B cell (primary cell): ENCODE measurements around the gene TPSB2. TPM values are rescaled to one million over a fixed set of nuclear protein-coding genes. Genes with fewer than 3 reads are reported as not detected.
"Not testable (repeated sequence)": the region's sequence is repeated elsewhere in the genome, so short reads cannot be mapped to it uniquely, and the experiment has no call there.

ENCODE experiments used
- ATAC-seq: fragments of 200-7000 bp; cut with Tn5 transposase; one replicate; pipeline ENCODE4 v1.10.0; 2021; ENCODE audit warnings: low read depth, mild to moderate bottlenecking, moderate number of reproducible peaks, moderate library complexity
- CTCF ChIA-PET: fragments of 350-600 bp; sonication (Branson Sonifier 250); formaldehyde crosslinking; loops from one replicate; lab custom pipeline; 2021; ENCODE audit warnings: antibody characterized with exemption, inconsistent platforms; lab: Charles Lee
- POLR2A ChIA-PET: fragments of 350-600 bp; sonication (Branson Sonifier 250); formaldehyde crosslinking; loops from one replicate; lab custom pipeline; 2021; ENCODE audit warnings: antibody characterized with exemption; lab: Charles Lee
- DNase-seq: peaks from one replicate; pipeline ENCODE4 v3.0.0; 2013
- H2AFZ ChIP-seq: 2 replicates; pipeline ENCODE4 v1.6.1; 2012; ENCODE audit warnings: mild to moderate bottlenecking, low read depth, low read length; ENCODE audit not compliant: insufficient read depth, poor library complexity, severe bottlenecking
- H3K27ac ChIP-seq, 2 donors: 1 replicate in 1 of 2; 2 replicates in 1 of 2; pipeline ENCODE4 v1.5.1; 2012 to 2013; ENCODE audit warnings: low read length in 2 of 2, mild to moderate bottlenecking in 2 of 2, moderate library complexity in 1 of 2
- H3K27me3 ChIP-seq, 4 experiments: fragments of 200-600 bp in 1 of 4; sonication (generic) in 1 of 4; replicated peaks in 1 of 4; 1 replicate in 2 of 4; 2 replicates in 2 of 4; pipeline versions ENCODE4 v1.6.1 to v1.7.0; 2013 to 2016; ENCODE audit warnings: low read length in 3 of 4, mild to moderate bottlenecking in 2 of 4, mixed read lengths in 1 of 4, moderate library complexity in 1 of 4; ENCODE audit not compliant: insufficient read depth in 4 of 4, control insufficient read depth in 3 of 4; ENCODE audit errors: control extremely low read depth in 1 of 4
- H3K36me3 ChIP-seq, 2 experiments: replicated peaks in 1 of 2; 1 replicate in 1 of 2; 2 replicates in 1 of 2; pipeline versions ENCODE4 v1.6.1 to v1.7.1; 2013; ENCODE audit warnings: low read length in 1 of 2; ENCODE audit not compliant: insufficient read depth in 2 of 2, control insufficient read depth in 1 of 2; ENCODE audit errors: control extremely low read depth in 1 of 2, extremely low read depth in 1 of 2
- H3K4me1 ChIP-seq, 2 donors: fragments of 200-600 bp in 1 of 2; sonication (generic) in 1 of 2; 1 replicate in 1 of 2; 2 replicates in 1 of 2; pipeline versions ENCODE4 v1.5.1 to v1.6.1; 2013 to 2017; ENCODE audit warnings: low read length in 2 of 2; ENCODE audit not compliant: control insufficient read depth in 2 of 2, insufficient read depth in 2 of 2
- H3K4me2 ChIP-seq: replicated peaks from 2 replicates; pipeline ENCODE3; 2012; ENCODE audit warnings: mild to moderate bottlenecking, low read depth, low read length; ENCODE audit not compliant: poor library complexity, severe bottlenecking
- H3K4me3 ChIP-seq, 5 experiments: fragments of 200-600 bp in 1 of 5; sonication (generic) in 1 of 5; 1 replicate in 3 of 5; 2 replicates in 2 of 5; pipeline versions ENCODE4 v1.5.1 to v1.7.0; 2011 to 2016; ENCODE audit warnings: low read length in 4 of 5, mild to moderate bottlenecking in 4 of 5, low read depth in 2 of 5, control low read depth in 1 of 5, moderate library complexity in 1 of 5; ENCODE audit not compliant: insufficient read depth in 1 of 5; ENCODE audit errors: control extremely low read depth in 1 of 5, extremely low read depth in 1 of 5
- H3K79me2 ChIP-seq: fragments of 200-600 bp; sonication (generic); one replicate; pipeline ENCODE4 v1.6.0; 2016; ENCODE audit warnings: low read length; ENCODE audit not compliant: control insufficient read depth, insufficient read depth
- H3K9ac ChIP-seq: fragments of 200-600 bp; sonication (generic); 2 replicates; pipeline ENCODE4 v1.6.1; 2017; ENCODE audit warnings: mild to moderate bottlenecking, low read length, moderate library complexity
- H3K9me3 ChIP-seq, 3 donors: one replicate each; pipeline versions ENCODE4 v1.6.1 to v1.7.1; 2013; ENCODE audit warnings: low read length in 2 of 3; ENCODE audit not compliant: control insufficient read depth in 2 of 3, insufficient read depth in 1 of 3; ENCODE audit errors: control extremely low read depth in 1 of 3
- H4K20me1 ChIP-seq: 2 replicates; pipeline ENCODE4 v1.6.0; 2012; ENCODE audit warnings: mild to moderate bottlenecking, low read length; ENCODE audit not compliant: insufficient read depth, control insufficient read depth, poor library complexity, severe bottlenecking
- H3K27ac Mint-ChIP-seq: one replicate; pipeline ENCODE4 v1.8.0; 2021; ENCODE audit warnings: mixed read lengths
- H3K27me3 Mint-ChIP-seq: one replicate; pipeline ENCODE4 v1.8.0; 2021; ENCODE audit warnings: mixed read lengths
- H3K4me1 Mint-ChIP-seq: one replicate; pipeline ENCODE4 v1.8.0; 2021; ENCODE audit warnings: mixed read lengths
- H3K4me3 Mint-ChIP-seq: one replicate; pipeline ENCODE4 v1.8.0; 2021; ENCODE audit warnings: mixed read lengths
- H3K9me3 Mint-ChIP-seq: one replicate; pipeline ENCODE4 v1.8.0; 2022; ENCODE audit warnings: mixed read lengths; ENCODE audit not compliant: insufficient read depth
- WGBS: methylation state at CpG from one replicate; pipeline ENCODE4 v1.1.5; 2013; ENCODE audit warnings: missing lambda C conversion rate; ENCODE audit not compliant: insufficient coverage; 5-methylcytosine and 5-hydroxymethylcytosine counted together
- intact Hi-C: fragments of 100-400 bp; cut with micrococcal nuclease; formaldehyde crosslinking; loops from one replicate; pipeline ENCODE4 v1.10.0; 2022
- polyA plus RNA-seq: library from polyadenylated mRNA; depleted of rRNA; stranded (reverse); fragments of >200 nt; gene quantifications from 2 replicates; pipeline ENCODE4 v1.2.3, GENCODE V29; 2012
- total RNA-seq, 2 donors: library from RNA; stranded (reverse); fragments of 120-200 nt in 1 of 2; gene quantifications; 1 replicate in 1 of 2; 2 replicates in 1 of 2; pipeline versions ENCODE4 v1.2.3 to v1.2.4, GENCODE V29; 2013 to 2022

Gene TPSB2
- total and polyA plus RNA-seq, 2 donors (not counting 1 experiment from before 2014, with no cell fraction given) = not detected

GRCh38 chr16:1241081-1241480, 11.1 kb upstream of the TPSB2 start:
- H3K4me1 Mint-ChIP-seq, H3K4me3 Mint-ChIP-seq, intact Hi-C loops, H3K27ac ChIP-seq, H3K27me3 Mint-ChIP-seq, H2AFZ ChIP-seq, ATAC-seq, H4K20me1 ChIP-seq, H3K4me1 ChIP-seq, H3K4me3 ChIP-seq, POLR2A ChIA-PET, H3K9me3 ChIP-seq, H3K9me3 Mint-ChIP-seq, H3K79me2 ChIP-seq, H3K4me2 ChIP-seq, H3K9ac ChIP-seq, DNase-seq, H3K36me3 ChIP-seq, H3K27ac Mint-ChIP-seq, CTCF ChIA-PET, H3K27me3 ChIP-seq: not testable (repeated sequence)
- WGBS = 100% methylated on average over 2 of the region's 15 CpGs

GRCh38 chr16:1240436-1240835, 10.5 kb upstream of the TPSB2 start, which contains the start of gene TPSAB1:
TPSAB1 (plus strand) TSS chr16:1240705; CDS start chr16:1240939, 234 bp downstream.
- H3K36me3 ChIP-seq, H4K20me1 ChIP-seq, H3K9me3 Mint-ChIP-seq, ATAC-seq, H3K27me3 Mint-ChIP-seq, CTCF ChIA-PET, H3K79me2 ChIP-seq, POLR2A ChIA-PET, intact Hi-C loops, H2AFZ ChIP-seq, H3K9ac ChIP-seq, DNase-seq, H3K27ac ChIP-seq, H3K27me3 ChIP-seq, H3K4me3 Mint-ChIP-seq, H3K4me1 Mint-ChIP-seq, H3K4me1 ChIP-seq, H3K9me3 ChIP-seq, H3K4me2 ChIP-seq, H3K27ac Mint-ChIP-seq, H3K4me3 ChIP-seq: not testable (repeated sequence)
- WGBS = no CpG with 5 or more reads among the region's 12 CpGs

GRCh38 chr16:1239575-1239974, 9.6 kb upstream of the TPSB2 start:
- H3K79me2 ChIP-seq, H3K27ac ChIP-seq, H3K4me3 ChIP-seq, CTCF ChIA-PET, H3K9ac ChIP-seq, H3K27ac Mint-ChIP-seq, intact Hi-C loops, H3K4me1 Mint-ChIP-seq, H3K9me3 ChIP-seq, H3K27me3 Mint-ChIP-seq, H3K4me3 Mint-ChIP-seq, H3K9me3 Mint-ChIP-seq, H3K4me1 ChIP-seq, ATAC-seq, H2AFZ ChIP-seq, H3K4me2 ChIP-seq, DNase-seq, POLR2A ChIA-PET, H3K27me3 ChIP-seq, H4K20me1 ChIP-seq, H3K36me3 ChIP-seq: not testable (repeated sequence)
- WGBS = 71% methylated on average over 5 of the region's 9 CpGs

GRCh38 chr16:1238909-1239308, 8.9 kb upstream of the TPSB2 start:
- CTCF ChIA-PET, H3K4me1 Mint-ChIP-seq, H3K79me2 ChIP-seq, ATAC-seq, H2AFZ ChIP-seq, DNase-seq, H3K4me1 ChIP-seq, H3K27me3 Mint-ChIP-seq, H3K36me3 ChIP-seq, intact Hi-C loops, H3K27me3 ChIP-seq, POLR2A ChIA-PET, H3K27ac ChIP-seq, H4K20me1 ChIP-seq, H3K9me3 Mint-ChIP-seq, H3K9ac ChIP-seq, H3K4me3 Mint-ChIP-seq, H3K4me2 ChIP-seq, H3K9me3 ChIP-seq, H3K27ac Mint-ChIP-seq, H3K4me3 ChIP-seq: not testable (repeated sequence)
- WGBS = 78% methylated on average over 10 of the region's 23 CpGs
